ENCODE results near the gene PCK2. TPM values are rescaled to one million over a fixed set of nuclear protein-coding genes. Genes with fewer than 3 reads are reported as not detected.

PCK2 gene
- total and polyA plus RNA-seq, 2 of the 8 experiments (the other 6 are each of a cell fraction or from before 2014, with no cell fraction given) = 81.9 to 115 TPM

- TF ChIP-seq SIN3A (conservative IDR thresholded peaks at IDR 0.05 in 1 of 2, IDR thresholded peaks at IDR 0.05 in 1 of 2; ENCODE audit: low read depth in 1 of 2, low read length in 2 of 2) (no peak), CEBPB (IDR thresholded peaks at IDR 0.05; ENCODE audit: low read depth, low read length) (no peak), NANOG (IDR thresholded peaks at IDR 0.05; ENCODE audit: insufficient read depth, low read depth, low read length, poor library complexity, severe bottlenecking) (no peak), JUND (IDR thresholded peaks at IDR 0.05; ENCODE audit: low read length) (no peak), HDAC2 (IDR thresholded peaks at IDR 0.05; ENCODE audit: borderline replicate concordance in 1 of 2, low read depth in 2 of 2, low read length in 2 of 2) (no peak), POLR2A (IDR thresholded peaks at IDR 0.05; ENCODE audit: control extremely low read depth in 1 of 2, low read depth in 2 of 2, low read length in 2 of 2) (no peak), GTF2F1 (IDR thresholded peaks at IDR 0.05; ENCODE audit: borderline replicate concordance, low read depth, low read length) (no peak), E2F6 (IDR thresholded peaks at IDR 0.05) (no peak)
Measured at GRCh38 chr14:24071144-24071697, 22.9 kb upstream of the PCK2 start, which contains the start of gene CPNE6 (continued).

Measured in H1 (cell line).